SK-N-MC (cell line): ENCODE measurements around the gene LCE3E.

Source experiments
- DNase-seq: peaks from one replicate; pipeline ENCODE4 v3.0.0-alpha.2; 2011; ENCODE audit warnings: low read depth, low spot score
- H3K27ac ChIP-seq: fragments of 200-600 bp; sonication (generic); 2 replicates; pipeline ENCODE4 v1.5.1; 2016; ENCODE audit warnings: mixed run types
- H3K36me3 ChIP-seq: fragments of 200-600 bp; sonication (generic); 2 replicates; pipeline ENCODE4 v1.6.1; 2017; ENCODE audit warnings: antibody characterized with exemption, low read length, mixed read lengths; ENCODE audit not compliant: insufficient read depth
- H3K4me3 ChIP-seq: fragments of 200-600 bp; sonication (generic); 2 replicates; pipeline ENCODE4 v1.5.1; 2016
- H3K9ac ChIP-seq: fragments of 200-600 bp; sonication (generic); 2 replicates; pipeline ENCODE4 v1.8.0; 2017; ENCODE audit warnings: mixed run types, mixed read lengths; ENCODE audit not compliant: insufficient read length
- H3K9me3 ChIP-seq: fragments of 200-600 bp; sonication (generic); 2 replicates; pipeline ENCODE4 v1.6.1; 2017; ENCODE audit warnings: low read depth, mild to moderate bottlenecking, antibody characterized with exemption, low read length, moderate library complexity, mixed read lengths
- EZH2 ChIP-seq: fragments of 200-600 bp; sonication (generic); IDR thresholded peaks from one replicate; pipeline ENCODE4 v1.6.1; 2017; ENCODE audit warnings: antibody characterized with exemption
- FOXP2 ChIP-seq: optimal IDR thresholded peaks from 2 replicates; pipeline ENCODE3; 2011; ENCODE audit warnings: mild to moderate bottlenecking, moderate library complexity; ENCODE audit not compliant: insufficient read depth; ENCODE audit errors: extremely low read length, control extremely low read depth
- POLR2AphosphoS5 ChIP-seq: IDR thresholded peaks from 2 replicates; pipeline ENCODE4 v1.6.1; 2012; ENCODE audit warnings: mild to moderate bottlenecking, low read depth, low read length, borderline replicate concordance

The LCE3E gene

DNA sequence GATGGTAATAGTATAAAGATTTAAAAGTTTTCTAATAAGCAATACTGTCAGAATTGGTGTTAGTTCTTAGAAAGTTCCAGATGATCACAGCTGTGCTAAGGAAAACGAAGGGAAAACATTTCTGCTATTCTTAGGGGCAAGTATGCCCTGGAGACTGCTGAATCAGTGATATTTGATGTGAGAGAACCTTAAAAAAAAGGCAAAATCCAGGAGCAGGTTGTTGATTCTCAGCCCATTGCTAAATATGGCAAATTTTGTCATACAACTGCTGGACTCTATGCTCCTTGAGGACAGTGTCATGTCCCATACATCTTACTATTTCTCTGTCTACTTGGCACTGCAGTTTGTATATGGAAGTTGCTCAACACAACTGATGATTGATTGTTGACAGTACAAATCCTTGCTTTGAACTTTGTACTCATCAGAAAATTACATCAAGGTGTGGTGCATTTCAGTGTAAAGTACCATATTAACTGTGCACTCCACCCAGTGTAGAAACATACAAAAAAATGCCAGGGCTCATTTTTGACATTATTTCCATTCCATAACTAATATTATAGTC lies 41.4 kb downstream of the LCE3E start:
- no peak for TF ChIP-seq FOXP2
- no peak for TF ChIP-seq POLR2AphosphoS5
- TF ChIP-seq EZH2: no peak
- H3K4me3 ChIP-seq: no peak overlapping the region
- no peak overlapping the region for H3K9ac ChIP-seq
- no peaks in the 10 kb centered on the region for H3K36me3 ChIP-seq
- no peak overlapping the region for H3K27ac ChIP-seq
- no peaks in the 10 kb centered on the region for H3K9me3 ChIP-seq
- DNase-seq: no peak

DNA sequence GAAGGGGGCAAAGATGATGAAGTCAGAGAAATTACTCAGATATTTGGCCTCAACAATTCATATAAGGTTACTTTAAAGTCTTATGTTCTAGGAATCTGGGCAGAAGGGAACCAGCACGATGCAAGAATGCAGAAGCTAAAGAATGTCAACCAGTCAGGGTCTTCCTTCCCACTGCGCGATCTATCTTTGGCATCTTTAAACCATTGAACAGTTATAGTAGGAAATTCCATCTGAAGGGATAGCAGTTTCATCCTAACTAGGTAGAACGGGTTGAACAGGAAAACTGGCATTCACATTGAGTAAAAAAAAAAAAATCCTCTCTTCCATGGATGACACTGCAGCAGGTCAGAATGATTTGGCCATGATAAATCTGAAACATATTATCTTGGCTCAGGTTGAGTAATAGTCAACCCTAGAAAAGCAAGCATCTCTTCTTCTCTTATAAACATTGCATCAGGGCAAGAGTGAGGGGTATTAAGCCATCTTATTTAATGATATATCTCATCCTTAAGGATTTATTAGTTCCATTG lies 46.0 kb downstream of the LCE3E start:
- H3K36me3 ChIP-seq: no peaks in the 10 kb centered on the region
- no peak overlapping the region for H3K4me3 ChIP-seq
- H3K9me3 ChIP-seq: no peaks in the 10 kb centered on the region
- DNase-seq: no peak
- no peak overlapping the region for H3K9ac ChIP-seq
- no peak overlapping the region for H3K27ac ChIP-seq
- TF ChIP-seq EZH2 (no peak), POLR2AphosphoS5 (no peak), FOXP2 (no peak)

DNA sequence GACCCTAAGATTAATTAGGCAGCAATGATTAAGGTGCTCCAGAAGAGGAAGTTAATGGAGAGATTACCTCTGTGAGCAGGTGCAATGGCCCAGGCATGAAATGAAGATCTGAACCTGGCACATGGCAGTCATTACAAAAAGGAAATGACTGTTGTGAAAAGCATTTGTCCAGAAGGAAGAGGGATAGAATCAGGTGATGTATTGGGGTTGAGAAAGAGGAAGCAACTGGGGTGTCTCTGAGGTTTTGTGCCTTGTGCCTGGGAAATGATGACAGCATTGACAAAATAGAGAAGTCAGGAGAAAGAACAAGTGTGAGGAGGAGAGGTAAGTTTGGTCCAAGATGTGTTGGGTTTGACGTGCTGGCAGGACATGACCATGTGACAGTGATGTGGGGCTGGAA lies 46.7 kb downstream of the LCE3E start:
- Histone ChIP-seq H3K9me3 (no peaks in the 10 kb centered on the region), H3K4me3 (no peak overlapping the region), H3K9ac (no peak overlapping the region), H3K36me3 (no peaks in the 10 kb centered on the region), H3K27ac (no peak overlapping the region)
- DNase-seq: no peak
- TF ChIP-seq FOXP2 (no peak), POLR2AphosphoS5 (no peak), EZH2 (no peak)

DNA sequence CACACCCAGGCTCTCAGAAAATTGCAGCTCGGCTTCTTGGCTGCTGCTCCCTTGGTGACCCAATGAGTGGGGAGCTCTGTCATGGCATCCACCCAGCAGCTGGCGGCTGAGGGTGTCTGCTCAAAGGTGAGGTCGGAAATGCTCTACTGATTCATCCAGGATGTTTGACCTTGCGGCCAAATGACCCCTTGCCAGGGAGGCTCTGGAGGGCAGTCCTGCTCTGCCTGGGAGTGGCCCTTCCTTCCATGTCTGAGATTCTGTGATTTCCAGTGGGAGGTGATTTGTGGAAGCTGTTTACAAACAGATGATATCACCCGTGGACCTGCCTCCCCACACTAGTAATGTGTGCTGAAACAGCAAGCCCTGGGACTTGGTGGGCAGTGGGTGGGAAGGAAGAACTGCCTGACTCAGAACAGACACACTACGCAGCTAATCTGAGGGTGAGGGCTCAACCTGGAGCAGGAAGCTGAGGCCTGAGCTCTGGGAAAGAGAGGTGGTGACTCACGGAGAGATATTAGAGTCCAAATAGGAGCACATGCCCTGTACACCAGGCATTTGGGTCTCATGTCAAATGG lies 49.3 kb downstream of the LCE3E start:
- no peak overlapping the region for H3K27ac ChIP-seq
- H3K9me3 ChIP-seq: no peaks in the 10 kb centered on the region
- no peak for DNase-seq
- no peaks in the 10 kb centered on the region for H3K36me3 ChIP-seq
- no peak overlapping the region for H3K9ac ChIP-seq
- no peak overlapping the region for H3K4me3 ChIP-seq
- TF ChIP-seq FOXP2 (no peak), EZH2 (no peak), POLR2AphosphoS5 (no peak)

DNA sequence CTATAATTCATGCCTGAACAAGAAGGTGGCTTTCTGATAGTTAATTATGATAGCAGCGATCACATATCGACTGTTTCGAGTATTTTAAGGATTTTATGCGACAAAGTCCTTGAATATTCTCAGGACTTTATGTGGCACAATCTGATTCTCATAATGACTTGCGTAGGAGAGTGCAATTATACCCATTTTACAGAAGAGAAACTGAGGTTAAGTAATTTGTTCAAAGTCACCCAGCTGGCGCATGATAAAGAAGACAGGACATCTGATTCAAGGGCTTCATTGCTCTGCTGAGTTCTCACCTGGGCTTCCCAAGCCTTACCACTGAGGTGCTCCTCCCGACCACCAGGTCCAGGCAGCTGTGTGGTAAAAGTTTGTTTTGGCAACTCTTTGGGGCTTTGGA lies 50.5 kb downstream of the LCE3E start:
- H3K27ac ChIP-seq: no peak overlapping the region
- no peak overlapping the region for H3K4me3 ChIP-seq
- TF ChIP-seq FOXP2 (no peak), POLR2AphosphoS5 (no peak), EZH2 (no peak)
- H3K9ac ChIP-seq: no peak overlapping the region
- no peak for DNase-seq
- H3K36me3 ChIP-seq: no peaks in the 10 kb centered on the region
- H3K9me3 ChIP-seq: no peaks in the 10 kb centered on the region
